ENCODE measurements around the gene ABLIM2.

Gene ABLIM2

DNA sequence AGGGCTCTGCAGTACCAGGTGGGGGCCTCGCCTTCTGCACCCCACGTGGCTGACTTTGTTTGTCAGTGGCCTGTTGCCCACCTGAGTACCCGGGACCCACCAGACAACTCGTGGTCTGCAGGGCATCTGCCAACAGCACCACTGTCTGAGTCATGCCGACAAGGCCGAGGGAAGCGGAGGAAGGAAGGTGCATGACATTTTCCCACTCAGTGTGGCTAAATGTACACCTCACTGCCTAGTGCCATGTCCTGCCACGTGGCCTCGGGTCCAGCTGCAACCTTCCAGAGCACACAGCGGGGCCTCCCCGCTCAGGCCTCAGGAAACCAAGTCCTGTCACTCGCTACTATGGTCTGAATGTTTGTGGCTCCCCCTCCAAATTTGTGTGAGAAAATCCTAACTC lies 22.1 kb downstream of the ABLIM2 start:
- no peak for DNase-seq

DNA sequence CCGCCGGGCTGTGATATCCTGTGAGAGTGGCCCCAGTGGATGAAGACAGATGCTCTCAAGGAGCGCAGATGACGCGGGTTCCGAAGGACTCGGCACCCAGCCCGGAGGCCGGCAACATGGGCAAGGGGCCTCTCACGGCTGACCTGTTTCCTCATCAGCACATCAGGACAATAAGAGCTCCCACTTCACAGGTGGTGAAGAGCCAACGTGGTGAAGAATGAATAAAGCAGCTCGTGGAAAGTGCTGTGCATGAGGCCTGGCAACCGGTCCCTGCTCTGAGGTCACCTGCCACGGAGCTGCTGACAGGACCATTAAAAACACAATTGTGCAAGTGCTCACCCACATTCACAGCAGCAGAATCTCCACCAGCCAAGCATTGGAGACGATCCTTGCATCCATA lies 22.9 kb downstream of the ABLIM2 start:
- no peak for DNase-seq

DNA sequence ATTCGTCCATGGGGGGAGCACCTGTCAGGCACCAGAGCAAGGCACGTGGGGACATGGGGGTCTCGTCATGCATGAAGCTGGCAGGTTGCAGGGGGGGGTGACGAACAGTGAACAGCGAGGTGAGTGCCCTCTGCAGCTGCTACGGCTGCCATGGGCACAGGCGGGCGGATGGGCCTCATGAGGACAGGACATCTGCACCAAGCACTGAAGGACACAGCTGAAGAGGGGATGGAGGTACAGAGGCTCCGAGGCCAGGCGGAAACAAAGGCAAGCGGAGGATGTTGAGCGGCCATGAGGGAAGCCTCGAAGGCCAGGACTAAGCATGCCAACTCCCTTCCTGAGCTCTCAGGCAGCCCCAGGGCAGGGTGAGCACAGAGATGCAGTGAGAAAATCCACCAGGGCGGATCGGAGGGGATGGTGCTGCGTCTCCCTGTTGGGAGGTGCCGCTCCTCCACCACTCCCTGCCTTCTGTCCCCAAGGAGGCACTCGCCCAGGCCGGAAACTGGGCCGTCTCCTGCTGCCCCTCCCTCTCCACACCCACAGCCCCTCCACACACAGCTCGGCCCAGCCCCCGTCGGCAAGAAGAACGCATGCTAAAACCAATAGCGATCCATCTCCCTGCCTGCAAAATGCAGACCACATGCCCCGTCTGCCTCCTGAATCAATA lies 24.6 kb downstream of the ABLIM2 start:
- DNase-seq, result no peak

DNA sequence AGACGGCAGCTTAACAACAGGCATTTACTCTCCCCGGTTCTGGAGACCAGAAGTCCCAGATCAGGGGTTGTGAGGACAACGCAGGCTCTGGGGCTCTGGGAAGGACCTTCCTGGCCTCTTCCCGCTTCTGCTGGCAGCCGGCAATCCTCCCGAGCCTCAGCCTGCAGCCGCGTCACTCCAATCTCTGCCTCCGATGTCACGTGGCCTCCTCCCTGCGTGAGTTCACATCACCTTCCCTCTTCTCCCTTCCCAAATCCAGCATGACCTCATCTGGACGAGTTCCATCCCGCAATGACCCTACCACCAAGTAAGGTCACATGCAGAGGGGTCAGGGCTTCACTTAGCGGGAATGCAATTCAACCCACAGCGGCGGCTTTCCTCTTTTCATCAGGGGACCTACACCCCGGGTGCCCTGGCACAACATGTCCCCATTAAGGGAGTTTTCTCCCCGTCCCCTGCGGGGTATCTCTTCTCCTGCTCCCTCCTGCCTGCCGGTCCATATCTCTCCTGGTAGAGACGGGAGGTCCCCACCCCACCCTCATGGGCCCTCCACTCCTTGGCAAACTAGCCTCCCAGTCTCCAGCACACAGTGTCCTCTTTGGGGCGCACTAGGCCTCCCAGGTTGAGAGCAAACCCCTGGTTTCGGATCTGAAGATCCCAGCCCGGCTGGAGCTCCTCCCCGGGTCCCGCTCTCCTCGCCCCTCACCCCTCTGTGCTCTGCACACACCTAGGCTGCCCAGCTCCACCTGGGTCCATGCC lies 25.5 kb downstream of the ABLIM2 start:
- DNase-seq, result no peak

DNA sequence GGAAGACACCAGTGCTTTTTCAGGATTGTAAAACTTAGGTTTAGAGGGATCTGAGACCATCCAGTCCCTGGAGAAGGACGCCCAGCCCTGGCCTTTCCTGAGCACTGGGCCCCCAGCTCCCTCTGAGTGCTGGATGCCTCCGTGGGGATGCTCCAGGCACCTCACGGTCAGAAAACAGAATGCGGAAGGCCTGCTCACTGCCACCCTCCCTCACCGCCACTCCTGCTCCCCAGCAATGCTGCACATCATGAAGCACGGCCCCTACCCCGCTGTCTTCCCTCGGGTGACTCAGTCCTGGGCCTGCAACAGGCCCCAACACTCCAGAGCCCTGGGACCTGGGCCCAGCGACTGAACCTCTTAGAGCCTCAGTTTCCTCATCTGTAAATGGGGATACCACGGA lies 26.2 kb downstream of the ABLIM2 start:
- DNase-seq, result no peak

DNA sequence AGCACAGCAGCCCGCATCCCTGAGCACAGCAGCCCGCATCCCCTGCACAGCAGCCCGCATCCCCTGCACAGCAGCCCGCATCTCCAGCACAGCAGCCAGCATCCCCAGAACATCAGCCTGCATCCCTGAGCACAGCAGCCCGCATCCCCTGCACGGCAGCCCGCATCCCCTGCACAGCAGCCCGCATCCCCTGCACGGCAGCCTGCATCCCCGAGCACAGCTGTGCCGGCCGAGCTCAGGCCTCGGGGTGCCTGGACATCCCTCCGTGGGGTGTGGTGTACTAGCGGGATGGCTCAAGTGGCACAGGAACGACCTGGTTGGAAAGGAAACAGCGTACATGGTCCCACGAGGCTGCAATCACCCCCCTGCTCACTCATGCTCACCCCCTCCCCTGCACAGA lies 26.8 kb downstream of the ABLIM2 start:
- no peak for DNase-seq

DNA sequence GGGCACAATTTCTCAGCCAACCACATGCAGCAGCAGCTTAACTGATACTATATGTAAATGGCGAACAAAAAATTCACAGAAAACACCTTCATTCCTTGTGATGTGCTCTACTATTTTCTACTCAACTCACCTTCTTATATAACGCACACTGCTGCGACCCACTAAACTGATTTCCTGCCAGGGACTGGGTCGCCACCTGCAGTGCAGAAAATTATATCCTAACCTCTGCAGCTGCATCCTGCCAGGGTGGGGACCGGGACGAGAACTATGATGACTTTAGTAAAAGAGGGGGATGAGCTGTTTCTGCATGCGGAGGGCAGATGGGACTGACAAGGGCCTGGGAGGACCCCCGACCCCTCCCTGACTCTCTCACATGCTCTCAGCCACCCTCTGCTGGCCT lies 27.4 kb downstream of the ABLIM2 start:
- no peak for DNase-seq

DNA sequence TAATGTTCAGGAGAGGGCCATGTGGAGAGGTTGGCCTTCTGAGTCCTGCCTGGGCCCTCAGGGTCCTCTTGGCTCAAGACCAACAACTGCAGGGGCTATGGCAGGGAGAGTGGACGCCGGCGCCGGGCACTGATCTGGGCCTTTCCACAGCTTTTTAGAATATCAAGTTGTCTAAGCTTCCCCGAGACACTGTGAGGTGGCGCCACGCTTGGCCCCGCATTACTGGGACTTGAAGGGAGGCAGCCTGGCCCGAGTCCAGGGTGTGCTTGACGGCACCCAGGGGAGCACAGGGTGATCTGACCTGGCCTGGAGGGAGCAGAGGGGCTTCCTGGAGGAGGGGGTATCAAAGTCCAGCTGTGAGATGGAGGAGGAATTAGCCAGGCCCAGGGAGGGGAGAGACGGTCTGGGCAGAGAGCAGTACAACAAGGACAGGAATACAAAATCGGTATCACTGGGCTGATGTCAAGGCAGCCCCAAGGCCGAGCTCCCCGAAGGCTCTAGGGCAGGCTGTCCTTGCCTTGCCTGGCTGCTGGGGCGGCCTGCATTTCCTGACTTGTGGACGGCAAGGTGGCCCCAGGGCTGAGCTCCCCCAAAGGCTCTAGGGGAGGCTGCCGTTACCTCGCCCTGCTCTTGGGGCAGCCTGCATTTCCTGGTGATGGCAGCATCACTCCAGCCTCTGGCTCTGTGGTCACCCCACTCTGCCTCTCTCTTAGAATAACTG lies 28.1 kb downstream of the ABLIM2 start:
- DNase-seq, result no peak

DNA sequence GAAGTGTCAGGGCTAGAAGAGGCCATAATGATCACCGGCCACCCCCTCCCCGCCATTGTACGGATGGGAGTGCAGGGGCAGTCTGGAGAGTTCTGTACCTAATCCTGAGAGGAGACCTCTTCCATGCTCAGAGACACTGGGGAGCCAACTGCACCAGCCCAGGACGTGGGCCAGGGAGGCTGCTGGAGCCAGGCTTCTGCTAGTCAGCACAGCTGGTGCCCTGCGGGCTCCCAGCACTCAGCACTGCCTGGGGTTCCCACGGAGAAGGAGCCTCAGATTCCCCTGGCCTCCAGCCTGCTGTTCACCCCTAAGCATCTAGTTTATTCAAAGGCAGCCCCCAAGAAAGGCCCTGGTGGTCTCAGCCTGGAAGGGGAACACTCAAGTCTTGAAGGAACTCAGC lies 28.8 kb downstream of the ABLIM2 start:
- no peak for DNase-seq

DNA sequence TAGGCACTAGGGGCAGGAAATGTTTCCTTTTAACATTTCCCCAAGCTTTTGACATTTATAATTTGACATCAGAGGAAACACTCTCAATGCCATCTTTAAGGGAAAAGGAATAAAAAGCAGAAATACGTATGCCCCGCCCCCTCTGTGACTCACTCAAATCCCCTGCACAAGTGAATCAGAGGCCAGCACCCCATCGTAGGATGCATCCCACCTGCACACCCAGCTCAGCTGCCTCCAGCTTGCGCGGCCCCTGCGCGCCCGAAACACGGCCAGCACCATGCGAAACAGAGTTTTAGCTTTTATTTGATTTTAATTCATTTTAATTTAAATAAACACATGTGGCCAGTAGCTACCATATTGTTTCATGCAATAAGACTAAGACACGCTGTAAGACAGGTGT lies 29.5 kb downstream of the ABLIM2 start:
- no peak for DNase-seq

DNA sequence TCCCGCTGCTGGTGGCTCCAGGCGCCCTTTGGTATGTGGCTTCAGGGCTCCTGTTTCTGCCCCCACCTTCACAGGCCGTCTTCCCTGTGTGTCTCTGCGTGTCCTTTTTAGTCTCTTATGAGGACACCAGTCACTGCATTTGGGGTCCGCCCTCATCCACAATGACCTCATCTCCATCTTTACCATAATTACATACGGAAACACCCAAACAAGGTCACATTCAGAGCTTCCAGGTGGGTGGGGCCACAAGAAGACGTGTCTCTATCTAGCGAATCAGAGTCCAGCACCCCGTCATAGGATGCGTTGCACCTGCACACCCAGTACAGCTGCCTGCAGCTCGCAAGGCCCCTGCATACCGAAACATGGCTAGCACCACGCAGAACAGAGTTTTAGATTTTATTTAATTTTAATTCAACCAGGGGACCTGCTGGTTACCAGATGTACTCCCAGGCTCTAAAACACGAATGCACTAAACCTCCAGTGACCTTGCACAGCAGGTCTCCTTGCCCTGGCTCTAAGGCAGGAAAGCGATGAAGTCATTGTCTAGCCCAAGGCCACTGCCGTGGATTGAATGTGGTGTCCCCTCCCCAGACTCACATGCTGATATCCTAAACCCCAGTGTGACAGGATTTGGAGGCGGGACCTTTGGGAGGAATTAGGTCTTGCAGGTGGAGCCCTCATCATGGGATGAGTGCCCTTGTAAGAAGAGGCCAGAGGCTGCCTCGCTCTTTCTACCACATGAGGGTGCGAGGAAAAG lies 30.3 kb downstream of the ABLIM2 start:
- no peak for DNase-seq

DNA sequence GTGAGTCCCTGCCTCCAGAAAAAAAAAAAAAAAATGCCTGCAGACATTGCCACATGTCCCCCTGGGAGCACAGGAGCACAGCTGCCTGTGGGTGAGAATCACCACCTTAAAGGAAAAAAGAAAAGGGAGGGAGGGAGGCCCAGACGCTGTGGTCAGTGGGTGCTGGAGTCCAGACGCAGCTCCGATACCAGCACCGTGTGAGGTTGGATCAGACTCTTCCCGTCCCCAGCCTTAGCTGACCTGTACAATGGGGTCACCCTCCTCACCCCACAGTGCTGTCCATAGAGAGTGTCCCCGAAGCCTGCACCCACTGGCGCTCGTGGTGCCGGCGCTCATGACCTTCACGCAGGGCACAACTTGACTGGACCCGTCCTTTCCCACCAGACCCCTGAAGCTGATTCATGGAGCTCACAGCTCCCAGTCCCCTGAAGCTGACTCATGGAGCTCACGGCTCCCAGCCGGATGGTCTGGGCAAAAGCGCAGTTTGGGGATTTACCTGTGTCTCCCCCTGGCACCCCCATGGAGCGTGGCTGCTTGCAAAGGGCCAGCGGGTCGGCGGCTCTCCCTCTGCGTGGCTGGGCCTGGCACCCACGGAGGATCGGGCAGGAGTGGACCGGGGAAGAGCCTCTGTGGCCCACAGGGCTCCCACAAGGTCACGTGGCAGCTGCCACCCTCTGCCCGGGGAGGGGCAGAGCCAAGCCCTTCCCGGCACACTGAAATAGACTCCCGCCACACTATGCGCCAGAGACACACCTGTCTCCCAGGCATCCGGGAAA lies 31.4 kb downstream of the ABLIM2 start:
- DNase-seq, result no peak

DNA sequence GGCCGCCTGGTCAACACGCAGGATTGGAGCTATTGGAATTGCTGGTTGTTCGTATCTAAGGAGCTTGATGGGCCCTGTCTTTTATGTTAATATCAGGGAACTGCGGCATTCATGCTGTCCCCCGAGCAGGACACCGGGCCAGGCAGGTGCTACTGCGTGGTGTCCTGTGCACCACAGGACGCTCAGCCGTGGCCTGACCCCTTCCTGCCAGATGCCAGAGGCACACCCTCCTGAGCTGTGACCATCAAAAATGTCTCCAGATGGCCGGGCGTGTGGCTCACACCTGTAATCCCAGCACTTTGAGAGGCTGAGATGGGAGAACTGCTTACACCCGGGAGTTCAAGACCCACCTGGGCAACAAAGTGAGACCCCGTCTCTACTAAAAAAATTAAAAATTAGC lies 32.1 kb downstream of the ABLIM2 start:
- DNase-seq, result no peak

DNA sequence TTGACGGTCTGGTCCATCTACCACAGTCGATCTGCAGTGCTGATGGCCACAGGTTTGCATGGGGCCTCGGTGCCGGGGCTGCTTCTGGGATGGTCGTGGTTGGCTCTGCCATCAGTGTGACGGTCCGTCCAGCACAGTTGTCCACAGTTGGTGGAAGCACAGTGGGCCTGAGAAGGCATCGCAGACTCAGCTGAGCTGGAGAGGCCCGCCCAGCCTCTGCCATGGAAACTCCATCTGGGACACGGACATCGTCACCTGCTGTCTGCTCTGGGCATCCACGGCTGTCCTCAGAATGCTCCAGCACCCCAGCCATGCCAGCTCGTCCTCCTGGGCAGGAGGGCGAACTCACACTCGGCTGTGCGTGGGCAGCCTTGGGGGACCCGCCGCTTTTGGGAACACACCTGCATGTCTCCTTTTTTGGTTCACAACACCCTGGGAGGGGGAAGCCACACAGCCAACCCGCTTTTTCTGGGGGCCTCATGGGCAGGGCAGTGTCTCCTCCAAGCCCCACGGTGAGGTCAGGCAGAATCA lies 33.0 kb downstream of the ABLIM2 start:
- no peak for DNase-seq

DNA sequence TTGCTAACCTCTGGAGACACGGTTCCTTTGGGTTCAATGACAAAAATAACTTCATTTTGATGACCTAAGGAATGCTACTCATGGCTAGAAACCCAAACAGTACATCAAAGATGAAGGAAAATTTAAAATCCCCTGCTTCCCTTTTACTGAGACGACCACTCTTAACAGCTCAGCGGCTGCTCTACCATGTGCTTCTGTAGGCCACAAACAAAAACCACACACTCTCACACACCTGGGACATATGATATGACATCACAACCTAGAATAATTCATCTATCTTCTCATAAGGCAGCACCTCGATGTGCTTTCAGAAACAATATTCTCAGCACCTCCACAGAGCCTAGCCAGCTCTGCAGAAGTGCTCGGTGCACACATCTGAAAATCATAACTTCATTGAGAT lies 34.7 kb downstream of the ABLIM2 start:
- DNase-seq, result no peak

DNA sequence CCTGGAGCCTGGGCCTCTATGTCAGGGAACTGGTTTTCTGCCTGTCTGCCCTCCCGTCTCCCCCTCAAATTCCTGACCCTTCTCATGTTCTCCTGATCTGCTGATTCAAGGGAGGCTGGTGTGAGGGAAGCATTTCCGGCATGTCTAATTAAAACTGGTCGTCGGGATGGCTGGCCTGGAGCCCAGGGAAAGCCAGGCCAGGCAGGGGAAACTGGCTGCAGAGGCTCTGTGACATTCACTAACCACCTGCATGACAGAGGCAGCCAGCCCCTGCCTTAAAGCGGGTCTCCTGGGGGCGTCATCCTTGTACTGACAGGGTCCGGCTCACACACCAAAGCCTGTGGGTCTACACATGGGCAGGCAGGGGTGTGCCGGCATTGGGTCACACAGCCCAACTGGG lies 35.2 kb downstream of the ABLIM2 start:
- no peak for DNase-seq

DNA sequence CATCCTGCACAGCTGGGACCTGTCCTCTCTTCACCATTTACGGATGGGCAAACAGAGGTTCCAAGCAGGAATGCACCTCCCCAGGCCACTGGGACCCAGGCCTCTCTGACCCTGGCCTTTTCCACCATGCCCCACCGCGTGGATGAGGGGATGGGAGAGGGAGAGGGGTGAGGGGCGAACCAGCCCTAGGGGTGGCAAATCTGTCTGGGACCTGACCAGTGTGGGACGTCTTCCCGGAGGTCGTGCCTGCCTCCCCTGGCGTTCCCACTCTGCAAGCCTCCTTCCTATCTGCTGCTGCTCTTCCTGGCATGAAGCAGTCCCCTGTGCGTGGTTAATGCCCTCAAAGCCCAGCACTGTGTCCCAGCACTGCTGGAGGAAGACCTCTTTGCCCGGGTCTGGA lies 35.9 kb downstream of the ABLIM2 start:
- DNase-seq, result no peak

DNA sequence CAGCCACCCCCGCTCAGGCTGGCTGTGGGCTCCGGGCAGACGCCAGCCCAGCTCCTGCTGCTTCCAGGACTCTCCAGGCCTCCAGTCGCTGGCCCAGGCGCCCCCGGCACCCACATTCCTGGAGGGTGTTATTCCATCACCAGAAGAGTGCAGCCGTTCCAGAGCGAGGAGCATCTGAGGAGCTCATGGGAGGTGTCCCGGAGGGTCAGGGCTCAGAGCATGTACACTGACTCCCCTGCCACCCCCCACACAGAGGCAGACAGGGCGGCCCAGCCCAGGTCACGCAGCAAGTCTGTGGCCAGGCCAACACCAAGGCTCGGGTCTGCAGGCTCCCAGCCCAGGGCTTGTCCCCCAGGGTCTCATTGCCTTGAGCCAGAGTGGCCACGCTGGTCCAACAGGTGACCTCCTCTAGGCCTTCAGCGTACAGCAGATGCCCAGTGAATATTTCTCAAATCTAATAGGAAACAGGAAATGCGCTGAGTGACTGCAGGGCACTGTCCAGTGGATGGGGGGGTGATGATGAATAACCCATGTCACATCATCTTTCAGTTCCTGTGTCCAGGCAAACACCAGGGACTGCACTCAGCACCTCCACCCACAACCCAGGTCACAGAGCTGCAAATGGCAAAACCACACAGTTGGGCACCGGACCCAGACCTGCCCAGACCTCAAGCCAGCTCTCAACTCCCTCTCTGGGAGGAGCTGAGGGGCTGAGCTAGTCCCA lies 37.2 kb downstream of the ABLIM2 start:
- DNase-seq, result no peak

DNA sequence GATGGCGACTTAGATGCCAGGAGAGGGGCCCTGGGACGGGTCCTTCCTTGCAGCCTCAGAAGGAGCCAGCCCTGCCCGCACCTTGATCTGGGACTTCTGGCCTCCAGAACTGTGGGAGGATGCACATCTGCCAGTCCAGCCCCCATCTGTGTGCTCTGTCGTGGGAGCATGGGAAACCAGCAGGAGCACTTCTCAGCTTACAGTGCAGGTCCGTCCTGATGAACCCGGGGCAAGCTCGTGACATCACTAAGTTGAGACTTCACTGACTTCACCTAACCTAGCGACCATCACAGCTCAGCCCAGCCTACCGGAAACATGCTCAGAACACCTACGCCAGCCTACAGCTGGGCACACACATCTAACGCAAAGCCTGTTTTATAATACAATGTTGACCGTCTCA lies 38.1 kb downstream of the ABLIM2 start:
- DNase-seq, result no peak

DNA sequence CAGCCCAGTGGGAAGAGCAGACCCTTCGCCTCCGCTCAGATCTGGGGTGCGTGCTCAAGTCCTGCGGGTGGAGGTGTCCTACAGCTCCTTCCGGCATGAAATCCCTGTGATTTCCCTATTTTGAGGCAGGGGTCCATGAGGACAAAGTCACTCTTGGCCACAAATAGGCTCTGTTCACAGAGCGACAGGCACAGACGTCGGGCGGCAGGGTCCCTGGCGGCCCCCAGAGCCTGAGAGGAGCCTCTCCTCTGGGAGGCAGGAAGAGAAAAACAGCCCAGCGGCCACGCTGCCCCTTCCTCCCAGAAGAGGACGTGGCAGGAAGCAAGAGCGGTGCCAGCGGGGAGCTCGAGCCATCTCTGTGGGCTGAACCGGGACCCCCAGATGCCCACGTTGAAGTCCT lies 38.7 kb downstream of the ABLIM2 start:
- no peak for DNase-seq

DNA sequence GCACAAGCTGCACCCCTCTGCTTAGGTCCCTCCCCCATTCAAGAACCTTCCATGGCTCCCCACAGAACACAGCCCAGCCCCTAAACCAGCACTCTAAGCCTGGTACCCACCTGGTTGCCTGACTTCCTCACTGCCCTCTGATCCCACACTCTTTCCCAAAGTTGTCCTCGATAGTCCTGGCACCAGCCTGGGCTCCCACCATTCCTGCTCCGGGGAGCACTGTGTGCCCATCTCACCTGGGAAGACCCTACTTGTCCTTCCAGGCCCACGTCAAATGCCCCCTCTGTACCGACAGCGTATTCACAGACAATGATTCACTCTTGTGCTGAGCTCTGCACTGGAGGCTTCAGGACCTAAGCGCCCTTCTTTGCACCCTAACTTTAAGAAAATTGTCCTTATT lies 40.1 kb downstream of the ABLIM2 start:
- DNase-seq, result no peak

DNA sequence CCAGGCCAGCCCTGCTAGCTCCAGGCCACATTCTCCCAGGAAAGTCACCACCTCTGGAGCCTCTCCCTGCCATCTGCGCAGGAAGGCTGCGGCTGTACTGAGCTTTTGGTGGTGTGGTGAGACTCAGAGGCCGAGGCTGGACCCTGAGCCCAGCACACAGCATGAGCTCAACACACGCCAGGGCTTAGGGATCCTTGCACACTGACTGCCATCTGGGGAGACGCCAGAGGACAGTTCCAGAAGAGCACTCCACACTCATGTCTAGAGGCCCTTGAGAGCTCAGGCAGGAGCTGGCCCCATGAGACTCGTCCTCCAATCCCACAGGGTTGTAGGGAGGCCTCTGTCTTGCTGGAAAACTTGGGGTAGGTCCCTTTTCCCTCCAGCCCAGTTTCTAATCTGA lies 40.6 kb downstream of the ABLIM2 start:
- no peak for DNase-seq
